ENCODE results near the gene UBE2QL1. TPM values are rescaled to one million over a fixed set of nuclear protein-coding genes. Genes with fewer than 3 reads are reported as not detected.

Gene UBE2QL1
- total RNA-seq, 6 donors from 2014 or later = 0.09 to 0.10 TPM; not detected in 4

- Histone ChIP-seq H3K4me3 (no peak overlapping the region), H3K27me3 (no peaks in the 10 kb centered on the region), H3K27ac (no peak overlapping the region), H3K4me1 (no peaks in the 10 kb centered on the region), H3K9me3 (no peaks in the 10 kb centered on the region), H3K36me3 (no peaks in the 10 kb centered on the region)
- 74 to 87% methylated on average over 8 of the region's 8 CpGs for WGBS, 2 donors
- TF ChIP-seq EP300 (IDR thresholded peaks at IDR 0.05) = no peak
- TF ChIP-seq POLR2AphosphoS5 (IDR thresholded peaks at IDR 0.05) = no peak
- no peak for TF ChIP-seq POLR2A (IDR thresholded peaks at IDR 0.05)
- TF ChIP-seq CTCF (IDR thresholded peaks at IDR 0.05) = no peak
- ATAC-seq (ENCODE audit: low FRiP score in 2 of 2) (no peak), DNase-seq (no peak)
Observed at GRCh38 chr5:6408627-6409446, 39.8 kb upstream of the UBE2QL1 start.

- Histone ChIP-seq H3K36me3 (no peaks in the 10 kb centered on the region), H3K27ac (no peak overlapping the region), H3K27me3 (no peaks in the 10 kb centered on the region), H3K4me3 (no peak overlapping the region), H3K4me1 (no peaks in the 10 kb centered on the region), H3K9me3 (no peaks in the 10 kb centered on the region)
- no peak for TF ChIP-seq POLR2A (IDR thresholded peaks at IDR 0.05)
- no peak for TF ChIP-seq POLR2AphosphoS5 (IDR thresholded peaks at IDR 0.05)
- TF ChIP-seq CTCF (IDR thresholded peaks at IDR 0.05) = no peak
- TF ChIP-seq EP300 (IDR thresholded peaks at IDR 0.05) = no peak
- no peak for DNase-seq
- ATAC-seq (ENCODE audit: low FRiP score in 2 of 2) = no peak
- 88 to 90% methylated on average over 9 of the region's 9 CpGs for WGBS, 2 donors
Observed at GRCh38 chr5:6410421-6410820, 38.2 kb upstream of the UBE2QL1 start.

GRCh38 chr5:6411141-6411540 is 37.5 kb upstream of the UBE2QL1 start:
- H3K9me3 ChIP-seq = no peaks in the 10 kb centered on the region
- no peaks in the 10 kb centered on the region for H3K4me1 ChIP-seq
- no peaks in the 10 kb centered on the region for H3K27me3 ChIP-seq
- no peak overlapping the region for H3K27ac ChIP-seq
- no peak overlapping the region for H3K4me3 ChIP-seq
- no peak for DNase-seq
- WGBS, 2 donors = 89 to 97% methylated on average over 13 to 14 of the region's 15 CpGs
- no peak for ATAC-seq (ENCODE audit: low FRiP score in 2 of 2)
- TF ChIP-seq EP300 (IDR thresholded peaks at IDR 0.05) = no peak
- no peak for TF ChIP-seq POLR2AphosphoS5 (IDR thresholded peaks at IDR 0.05)
- no peak for TF ChIP-seq CTCF (IDR thresholded peaks at IDR 0.05)
- TF ChIP-seq POLR2A (IDR thresholded peaks at IDR 0.05) = no peak
- no peaks in the 10 kb centered on the region for H3K36me3 ChIP-seq

GRCh38 chr5:6412811-6413210 is 35.8 kb upstream of the UBE2QL1 start:
- H3K36me3 ChIP-seq = no peaks in the 10 kb centered on the region
- H3K27ac ChIP-seq = no peak overlapping the region
- no peaks in the 10 kb centered on the region for H3K27me3 ChIP-seq
- H3K4me1 ChIP-seq = no peaks in the 10 kb centered on the region
- no peak for TF ChIP-seq POLR2AphosphoS5 (IDR thresholded peaks at IDR 0.05)
- no peak for TF ChIP-seq CTCF (IDR thresholded peaks at IDR 0.05)
- TF ChIP-seq EP300 (IDR thresholded peaks at IDR 0.05) = no peak
- no peak overlapping the region for H3K4me3 ChIP-seq
- DNase-seq (no peak), ATAC-seq (ENCODE audit: low FRiP score in 2 of 2) (no peak)
- no peaks in the 10 kb centered on the region for H3K9me3 ChIP-seq
- WGBS, 2 donors = 73 to 80% methylated on average over 4 of the region's 4 CpGs

GRCh38 chr5:6417657-6418056 is 31.0 kb upstream of the UBE2QL1 start:
- H3K4me1 ChIP-seq = no peaks in the 10 kb centered on the region
- H3K27ac ChIP-seq = no peak overlapping the region
- no peak for ATAC-seq (ENCODE audit: low FRiP score in 2 of 2)
- no peak overlapping the region for H3K4me3 ChIP-seq
- DNase-seq = no peak
- 89 to 95% methylated on average over 10 of the region's 10 CpGs for WGBS, 2 donors
- H3K36me3 ChIP-seq = no peaks in the 10 kb centered on the region
- no peaks in the 10 kb centered on the region for H3K9me3 ChIP-seq
- TF ChIP-seq CTCF (IDR thresholded peaks at IDR 0.05) = no peak
- no peak for TF ChIP-seq EP300 (IDR thresholded peaks at IDR 0.05)
- no peak for TF ChIP-seq POLR2AphosphoS5 (IDR thresholded peaks at IDR 0.05)
- TF ChIP-seq POLR2A (IDR thresholded peaks at IDR 0.05) = no peak
- H3K27me3 ChIP-seq = no peaks in the 10 kb centered on the region
